Stimulated activated memory B cell treated with anti-CD40 and anti-IgM and Interleukin-4, amounts not matched to agents 10 μg/mL and 1 μg/mL and 100 μg/mL, for 72 hours (primary cell): ENCODE data around the gene INSYN2B.
A peak's percentile ranks its signal among the peaks of the same experiment; 100 is the strongest.

Experiments used
- ATAC-seq: fragments of 150-1000 bp; cut with Tn5 transposase; 2 replicates; pipeline ENCODE4 v1.10.0; 2021
- H3K27ac Mint-ChIP-seq: one replicate; pipeline ENCODE4 v1.8.0; 2022; ENCODE audit warnings: mild to moderate bottlenecking, mixed read lengths
- H3K27me3 Mint-ChIP-seq: one replicate; pipeline ENCODE4 v1.8.0; 2022; ENCODE audit warnings: mixed read lengths
- H3K36me3 Mint-ChIP-seq: one replicate; pipeline ENCODE4 v1.8.0; 2022; ENCODE audit warnings: mixed read lengths
- H3K4me1 Mint-ChIP-seq: one replicate; pipeline ENCODE4 v1.8.0; 2022; ENCODE audit warnings: mixed read lengths
- H3K4me3 Mint-ChIP-seq: one replicate; pipeline ENCODE4 v1.8.0; 2022; ENCODE audit warnings: mild to moderate bottlenecking, moderate library complexity, mixed read lengths
- H3K9me3 Mint-ChIP-seq: one replicate; pipeline ENCODE4 v1.8.0; 2022; ENCODE audit warnings: mixed read lengths

Gene INSYN2B

GRCh38 chr5:169989365-169989764 is 9.1 kb upstream of the INSYN2B start:
- H3K4me3 Mint-ChIP-seq = no peak overlapping the region
- H3K4me1 Mint-ChIP-seq = no peaks in the 10 kb centered on the region
- H3K36me3 Mint-ChIP-seq = peaks cover 72% of the 10 kb centered on the region
- H3K9me3 Mint-ChIP-seq = no peaks in the 10 kb centered on the region
- H3K27me3 Mint-ChIP-seq = no peaks in the 10 kb centered on the region
- ATAC-seq = no peak
- H3K27ac Mint-ChIP-seq = no peak overlapping the region

- no peaks in the 10 kb centered on the region for H3K9me3 Mint-ChIP-seq
- H3K27ac Mint-ChIP-seq = no peak overlapping the region
- no peak for ATAC-seq
- H3K4me1 Mint-ChIP-seq = no peaks in the 10 kb centered on the region
- H3K4me3 Mint-ChIP-seq = no peak overlapping the region
- H3K27me3 Mint-ChIP-seq = no peaks in the 10 kb centered on the region
- H3K36me3 Mint-ChIP-seq = peaks cover 72% of the 10 kb centered on the region
These were observed 8.7 kb upstream of the INSYN2B start for GRCh38 chr5:169988947-169989346.

DNA sequence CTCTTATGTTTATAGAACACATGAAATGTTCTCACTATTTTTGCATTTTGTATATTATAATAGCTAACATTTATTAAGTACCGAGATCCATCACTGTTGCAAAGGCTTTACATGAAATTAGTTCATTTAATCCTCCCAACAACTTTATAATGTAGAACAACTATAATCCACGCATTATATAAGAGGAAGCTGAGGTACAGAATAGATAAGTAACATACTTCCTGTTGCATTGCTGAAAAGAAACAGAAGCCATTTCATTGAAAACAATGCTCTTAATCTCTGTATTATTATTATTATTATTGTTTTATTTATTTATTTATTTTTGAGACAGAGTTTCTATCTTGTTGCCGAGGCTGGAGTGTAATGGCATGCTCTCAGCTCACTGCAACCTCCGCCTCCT is 7.9 kb upstream of the INSYN2B start:
- Mint-ChIP-seq H3K4me1 (no peaks in the 10 kb centered on the region), H3K4me3 (no peak overlapping the region), H3K9me3 (no peaks in the 10 kb centered on the region), H3K27me3 (no peaks in the 10 kb centered on the region), H3K36me3 (peaks cover 71% of the 10 kb centered on the region), H3K27ac (no peak overlapping the region)
- no peak for ATAC-seq

DNA sequence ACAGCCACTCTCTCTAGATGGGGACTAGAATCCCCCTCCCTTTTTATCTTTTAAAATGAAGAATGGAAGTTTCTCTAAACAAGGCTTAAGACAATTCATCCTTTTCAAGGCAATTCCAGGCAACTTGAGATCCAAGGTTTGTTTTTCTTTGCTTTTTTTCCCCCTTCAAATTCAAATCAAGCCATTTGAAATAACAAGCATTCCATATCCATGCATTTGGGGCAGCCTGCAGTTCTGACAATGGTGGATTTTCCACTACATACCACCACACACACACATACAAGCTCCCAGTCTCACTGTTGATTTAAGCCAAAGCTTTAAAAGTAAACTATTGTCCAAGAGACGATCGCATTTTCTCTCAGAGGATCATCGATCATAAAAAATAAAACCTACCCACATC is 424 bp downstream of the INSYN2B start:
- no peak for ATAC-seq
- H3K4me1 Mint-ChIP-seq = no peaks in the 10 kb centered on the region
- H3K27ac Mint-ChIP-seq = no peak overlapping the region
- no peak overlapping the region for H3K4me3 Mint-ChIP-seq
- peaks cover 31% of the 10 kb centered on the region for H3K36me3 Mint-ChIP-seq
- H3K9me3 Mint-ChIP-seq = no peaks in the 10 kb centered on the region
- H3K27me3 Mint-ChIP-seq = no peaks in the 10 kb centered on the region

GRCh38 chr5:169978714-169979113 is 1.6 kb downstream of the INSYN2B start:
- ATAC-seq = no peak
- no peaks in the 10 kb centered on the region for H3K27me3 Mint-ChIP-seq
- no peak overlapping the region for H3K27ac Mint-ChIP-seq

GRCh38 chr5:169974121-169974770 is 6.0 kb downstream of the INSYN2B start:
- no peak for ATAC-seq
- Mint-ChIP-seq H3K9me3 (no peaks in the 10 kb centered on the region), H3K4me1 (peaks cover 9% of the 10 kb centered on the region), H3K27me3 (no peaks in the 10 kb centered on the region), H3K4me3 (no peak overlapping the region), H3K27ac (no peak overlapping the region), H3K36me3 (peaks cover 39% of the 10 kb centered on the region)

More at GRCh38 chr5:169978714-169979113, 1.6 kb downstream of the INSYN2B start:
- H3K36me3 Mint-ChIP-seq = peaks cover 25% of the 10 kb centered on the region
- no peaks in the 10 kb centered on the region for H3K4me1 Mint-ChIP-seq
- H3K9me3 Mint-ChIP-seq = no peaks in the 10 kb centered on the region
- H3K4me3 Mint-ChIP-seq = no peak overlapping the region

GRCh38 chr5:169973056-169973455 is 7.2 kb downstream of the INSYN2B start:
- H3K9me3 Mint-ChIP-seq = no peaks in the 10 kb centered on the region
- H3K27ac Mint-ChIP-seq = no peak overlapping the region
- H3K4me1 Mint-ChIP-seq = peaks cover 9% of the 10 kb centered on the region
- peaks cover 41% of the 10 kb centered on the region for H3K36me3 Mint-ChIP-seq
- no peak for ATAC-seq
- no peaks in the 10 kb centered on the region for H3K27me3 Mint-ChIP-seq
- no peak overlapping the region for H3K4me3 Mint-ChIP-seq

GRCh38 chr5:169971780-169972179 is 8.5 kb downstream of the INSYN2B start:
- H3K27ac Mint-ChIP-seq = no peak overlapping the region
- peaks cover 18% of the 10 kb centered on the region for H3K4me1 Mint-ChIP-seq
- H3K27me3 Mint-ChIP-seq = no peaks in the 10 kb centered on the region
- peaks cover 48% of the 10 kb centered on the region for H3K36me3 Mint-ChIP-seq
- ATAC-seq = no peak
- no peaks in the 10 kb centered on the region for H3K9me3 Mint-ChIP-seq
- no peak overlapping the region for H3K4me3 Mint-ChIP-seq

DNA sequence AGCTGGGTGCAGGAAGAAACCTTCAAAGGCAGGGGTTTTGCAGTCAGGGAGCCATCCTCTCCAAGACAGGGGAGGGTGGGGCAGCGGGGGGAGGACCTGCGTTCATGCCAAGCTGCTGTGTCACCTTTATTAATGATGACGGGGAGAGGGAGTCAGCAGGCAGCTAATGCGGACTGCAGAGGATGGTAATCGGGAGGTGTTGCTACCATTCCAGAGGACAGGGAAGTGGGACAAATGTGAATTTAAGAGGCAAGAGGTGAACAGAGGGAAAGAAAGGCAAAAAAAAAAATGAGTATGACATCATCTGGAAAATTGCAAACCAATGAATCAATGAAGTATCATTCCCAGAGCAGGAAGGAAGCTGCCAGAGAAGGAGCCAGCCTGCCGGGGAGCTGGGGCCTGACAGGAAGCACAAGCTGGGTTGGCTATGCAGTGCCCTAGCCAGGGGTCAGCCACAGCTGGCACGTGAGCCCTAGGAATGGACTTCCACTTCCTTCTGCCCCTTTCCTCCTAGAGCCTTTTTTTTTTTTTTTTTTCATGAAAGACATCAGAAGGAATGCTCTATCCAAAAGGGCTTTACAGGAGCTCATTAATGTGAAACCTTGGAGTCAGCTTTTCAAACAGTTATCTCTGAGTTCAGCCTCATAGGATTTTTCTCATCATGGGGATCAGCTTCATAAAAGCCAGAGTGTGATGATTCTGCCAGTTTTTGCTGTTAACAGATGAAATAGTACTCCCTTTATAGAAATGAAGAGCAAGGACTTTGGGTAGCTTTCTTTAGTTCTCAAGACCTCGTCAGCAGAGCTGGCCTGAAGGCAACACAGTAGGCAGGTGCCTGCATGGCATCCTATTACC is 9.2 kb downstream of the INSYN2B start:
- Mint-ChIP-seq H3K36me3 (peaks cover 48% of the 10 kb centered on the region), H3K27me3 (no peaks in the 10 kb centered on the region), H3K4me3 (no peak overlapping the region), H3K4me1 (peaks cover 18% of the 10 kb centered on the region), H3K27ac (peak overlapping the region; percentile 42), H3K9me3 (no peaks in the 10 kb centered on the region)
- ATAC-seq = no peak

GRCh38 chr5:169970339-169970738 is 10.0 kb downstream of the INSYN2B start:
- Mint-ChIP-seq H3K4me1 (peaks cover 18% of the 10 kb centered on the region), H3K27ac (peak overlapping the region; percentile 42), H3K4me3 (no peak overlapping the region), H3K27me3 (no peaks in the 10 kb centered on the region), H3K9me3 (no peaks in the 10 kb centered on the region), H3K36me3 (peaks cover 48% of the 10 kb centered on the region)
- peak; percentile 61 for ATAC-seq

DNA sequence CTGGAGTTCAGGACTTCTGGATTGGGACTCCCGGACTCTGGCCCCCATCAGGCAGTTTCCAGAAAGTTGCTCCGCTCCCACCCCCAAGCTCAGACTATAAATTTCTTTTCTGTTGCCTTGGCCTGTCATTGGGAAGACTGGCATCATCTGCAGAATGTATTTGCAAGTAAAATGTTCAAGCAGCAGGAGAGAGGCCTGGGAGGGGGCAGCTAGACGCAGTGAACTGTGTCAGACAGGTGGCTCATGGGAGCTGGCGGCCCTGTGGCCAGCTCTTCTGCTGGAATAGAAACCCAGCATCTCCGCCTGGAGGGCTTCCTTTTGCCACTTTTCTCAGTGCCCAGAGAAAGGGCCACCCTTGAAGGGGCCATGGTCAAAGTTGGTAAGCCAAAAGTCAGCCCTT is 16.0 kb downstream of the INSYN2B start:
- H3K9me3 Mint-ChIP-seq = no peaks in the 10 kb centered on the region
- no peak for ATAC-seq
- no peak overlapping the region for H3K4me3 Mint-ChIP-seq
- H3K36me3 Mint-ChIP-seq = peaks cover 37% of the 10 kb centered on the region
- peaks cover 28% of the 10 kb centered on the region for H3K4me1 Mint-ChIP-seq
- peak overlapping the region; percentile 14 for H3K27ac Mint-ChIP-seq
- no peaks in the 10 kb centered on the region for H3K27me3 Mint-ChIP-seq

- no peaks in the 10 kb centered on the region for H3K27me3 Mint-ChIP-seq
- H3K4me1 Mint-ChIP-seq = peaks cover 20% of the 10 kb centered on the region
- H3K36me3 Mint-ChIP-seq = peaks cover 22% of the 10 kb centered on the region
- no peak for ATAC-seq
- no peak overlapping the region for H3K4me3 Mint-ChIP-seq
- no peaks in the 10 kb centered on the region for H3K9me3 Mint-ChIP-seq
- no peak overlapping the region for H3K27ac Mint-ChIP-seq
These were observed 19.6 kb downstream of the INSYN2B start for GRCh38 chr5:169960659-169961058.

- peaks cover 18% of the 10 kb centered on the region for H3K4me1 Mint-ChIP-seq
- no peak overlapping the region for H3K4me3 Mint-ChIP-seq
- no peaks in the 10 kb centered on the region for H3K9me3 Mint-ChIP-seq
- H3K27ac Mint-ChIP-seq = no peak overlapping the region
- H3K27me3 Mint-ChIP-seq = no peaks in the 10 kb centered on the region
- ATAC-seq = no peak
- peaks cover 26% of the 10 kb centered on the region for H3K36me3 Mint-ChIP-seq
These were observed 22.0 kb downstream of the INSYN2B start for GRCh38 chr5:169958278-169958677.

DNA sequence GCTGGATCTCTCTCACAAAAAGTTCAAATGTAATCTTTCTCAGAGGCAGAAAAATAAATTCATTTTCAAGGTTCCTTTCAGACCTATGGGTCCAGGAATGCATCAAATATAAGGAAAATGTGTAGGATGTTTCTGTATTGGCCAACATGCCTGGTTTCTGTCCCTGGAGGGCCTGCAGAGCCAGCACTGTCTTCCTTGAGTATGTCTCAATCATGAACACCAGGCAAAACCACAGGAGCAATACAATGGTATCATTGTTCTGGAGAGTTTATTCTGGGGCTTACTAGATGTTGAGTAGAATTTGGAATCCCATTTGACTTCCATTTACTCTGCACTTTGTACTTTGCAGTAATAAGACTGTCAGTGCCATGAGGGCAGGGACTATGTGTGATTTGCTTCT is 23.5 kb downstream of the INSYN2B start:
- Mint-ChIP-seq H3K36me3 (peaks cover 23% of the 10 kb centered on the region), H3K9me3 (no peaks in the 10 kb centered on the region), H3K27ac (no peak overlapping the region), H3K4me3 (no peak overlapping the region), H3K4me1 (peaks cover 10% of the 10 kb centered on the region), H3K27me3 (no peaks in the 10 kb centered on the region)
- ATAC-seq = no peak

GRCh38 chr5:169956126-169956525 is 24.2 kb downstream of the INSYN2B start:
- H3K27me3 Mint-ChIP-seq = no peaks in the 10 kb centered on the region
- no peak overlapping the region for H3K27ac Mint-ChIP-seq

GRCh38 chr5:169954786-169955185 is 25.5 kb downstream of the INSYN2B start:
- H3K9me3 Mint-ChIP-seq = no peaks in the 10 kb centered on the region
- H3K27ac Mint-ChIP-seq = no peak overlapping the region
- H3K27me3 Mint-ChIP-seq = no peaks in the 10 kb centered on the region
- no peak for ATAC-seq
- peaks cover 10% of the 10 kb centered on the region for H3K4me1 Mint-ChIP-seq
- H3K36me3 Mint-ChIP-seq = peaks cover 37% of the 10 kb centered on the region
- no peak overlapping the region for H3K4me3 Mint-ChIP-seq

More at GRCh38 chr5:169956126-169956525, 24.2 kb downstream of the INSYN2B start:
- H3K9me3 Mint-ChIP-seq = no peaks in the 10 kb centered on the region
- peaks cover 26% of the 10 kb centered on the region for H3K36me3 Mint-ChIP-seq
- ATAC-seq = no peak
- no peak overlapping the region for H3K4me3 Mint-ChIP-seq
- H3K4me1 Mint-ChIP-seq = peaks cover 10% of the 10 kb centered on the region
